Keratinocyte (primary cell): ENCODE data around the gene RTCB. TPM values are rescaled to one million over a fixed set of nuclear protein-coding genes. Genes with fewer than 3 reads are reported as not detected.

Experiments used
- DNase-seq: peaks from one replicate; pipeline ENCODE4 v3.0.0-alpha.2; 2011; ENCODE audit warnings: low read depth, missing footprints, low spot score
- FAIRE-seq: peaks from 2 replicates; lab custom pipeline; 2011; peaks lifted over from hg19 to GRCh38; lab: Jason Lieb, UNC
- H2AFZ ChIP-seq: 2 replicates; pipeline ENCODE4 v1.6.0; 2012; ENCODE audit warnings: low read length, control low read depth, inconsistent platforms; ENCODE audit not compliant: control insufficient read depth
- H3K27ac ChIP-seq: 2 replicates; pipeline ENCODE4 v1.5.1; 2011; ENCODE audit warnings: low read length; ENCODE audit not compliant: control insufficient read depth, insufficient read depth
- H3K27me3 ChIP-seq: 3 replicates; pipeline ENCODE4 v1.6.0; 2011; ENCODE audit warnings: low read length; ENCODE audit not compliant: control insufficient read depth, insufficient read depth; ENCODE audit errors: extremely low read depth
- H3K36me3 ChIP-seq, 2 experiments: 2 replicates in 1 of 2; 3 replicates in 1 of 2; pipeline ENCODE4 v1.5.1; 2011; ENCODE audit warnings: low read length in 2 of 2, mild to moderate bottlenecking in 1 of 2; ENCODE audit not compliant: control insufficient read depth in 2 of 2, insufficient read depth in 2 of 2; ENCODE audit errors: extremely low read depth in 1 of 2
- H3K4me1 ChIP-seq: 3 replicates; pipeline ENCODE4 v1.5.1; 2011; ENCODE audit warnings: low read length; ENCODE audit not compliant: control insufficient read depth, insufficient read depth; ENCODE audit errors: extremely low read depth
- H3K4me2 ChIP-seq: 3 replicates; pipeline ENCODE4 v1.6.0; 2011; ENCODE audit warnings: low read depth, low read length; ENCODE audit not compliant: control insufficient read depth, insufficient read depth; ENCODE audit errors: extremely low read depth
- H3K4me3 ChIP-seq, 3 experiments: fragments of 200-600 bp in 1 of 3; sonication (generic) in 1 of 3; 2 replicates in 2 of 3; 3 replicates in 1 of 3; pipeline ENCODE4 v1.5.1; 2011 to 2016; ENCODE audit warnings: low read length in 3 of 3, mild to moderate bottlenecking in 3 of 3, control low read depth in 2 of 3, inconsistent platforms in 1 of 3, low read depth in 1 of 3, mixed read lengths in 1 of 3, mixed run types in 1 of 3, moderate library complexity in 1 of 3; ENCODE audit not compliant: control insufficient read depth in 2 of 3, insufficient read depth in 2 of 3; ENCODE audit errors: extremely low read depth in 1 of 3
- H3K79me2 ChIP-seq: 2 replicates; pipeline ENCODE4 v1.6.0; 2012; ENCODE audit warnings: low read length; ENCODE audit not compliant: control insufficient read depth, insufficient read depth
- H3K9ac ChIP-seq: 3 replicates; pipeline ENCODE4 v1.6.0; 2011; ENCODE audit warnings: low read length; ENCODE audit not compliant: control insufficient read depth, insufficient read depth; ENCODE audit errors: extremely low read depth
- H3K9me1 ChIP-seq: 3 replicates; pipeline ENCODE4 v1.6.0; 2011; ENCODE audit warnings: low read length; ENCODE audit not compliant: control insufficient read depth, insufficient read depth; ENCODE audit errors: extremely low read depth
- H3K9me3 ChIP-seq: 2 replicates; pipeline ENCODE4 v1.5.1; 2012; ENCODE audit warnings: low read depth, low read length; ENCODE audit not compliant: control insufficient read depth
- H4K20me1 ChIP-seq: 3 replicates; pipeline ENCODE4 v1.6.0; 2011; ENCODE audit warnings: low read length; ENCODE audit not compliant: control insufficient read depth, insufficient read depth; ENCODE audit errors: extremely low read depth
- CTCF ChIP-seq, 3 experiments: IDR thresholded peaks in 1 of 3; conservative IDR thresholded peaks in 1 of 3; optimal IDR thresholded peaks in 1 of 3; 2 replicates in 2 of 3; 3 replicates in 1 of 3; pipeline versions ENCODE3 to v1.5.1; 2011; ENCODE audit warnings: low read length in 3 of 3, mild to moderate bottlenecking in 3 of 3, moderate library complexity in 2 of 3, control low read depth in 1 of 3, inconsistent platforms in 1 of 3; ENCODE audit not compliant: insufficient read depth in 2 of 3; ENCODE audit errors: extremely low read depth in 1 of 3
- EZH2 ChIP-seq: IDR thresholded peaks from one replicate; pipeline ENCODE4 v1.6.1; 2012; ENCODE audit warnings: inconsistent platforms, mild to moderate bottlenecking, low read length, moderate library complexity
- dilution Hi-C: fragments of 300-500 bp; cut with MboI; formaldehyde crosslinking; loops from one replicate; pipeline ENCODE4 v1.7.0; 2020; ENCODE audit warnings: low sequenced_read_pairs; ENCODE audit not compliant: extremely low pct_ligation_motif_present
- polyA plus RNA-seq, 5 experiments: library from polyadenylated mRNA; depleted of rRNA in 3 of 5; stranded (reverse) in 3 of 5; stranded (forward) in 1 of 5; unstranded in 1 of 5; fragments of >200 nt; gene quantifications; 1 replicate in 1 of 5; 2 replicates in 3 of 5; 3 replicates in 1 of 5; pipeline versions ENCODE4 v1.2.1 to v1.2.3, GENCODE V29; 2011 to 2012; ENCODE audit warnings: missing spikeins in 2 of 5, low read depth in 1 of 5, low replicate concordance in 1 of 5

RTCB gene
- polyA plus RNA-seq, 1 donor (not counting 4 experiments of a cell fraction or from before 2014, with no cell fraction given), result 143 TPM

- no peak overlapping the region for H3K4me3 ChIP-seq
- H3K4me1 ChIP-seq, result no peaks in the 10 kb centered on the region
- no peaks in the 10 kb centered on the region for H3K27me3 ChIP-seq
- H3K36me3 ChIP-seq, result peaks cover 31 to 35% of the 10 kb centered on the region in 2 experiments
- no peak overlapping the region for H3K9ac ChIP-seq
- H3K9me1 ChIP-seq, result no peaks in the 10 kb centered on the region
- dilution Hi-C loops, result no loop called here
- H3K79me2 ChIP-seq, result no peaks in the 10 kb centered on the region
- FAIRE-seq, result no peak
- no peaks in the 10 kb centered on the region for H4K20me1 ChIP-seq
- H3K4me2 ChIP-seq, result no peak overlapping the region
- TF ChIP-seq CTCF (optimal IDR thresholded peaks at IDR 0.05 in 1 of 3, IDR thresholded peaks at IDR 0.05 in 1 of 3, conservative IDR thresholded peaks at IDR 0.05 in 1 of 3; ENCODE audit: extremely low read depth in 1 of 3, insufficient read depth in 2 of 3, low read length in 3 of 3) (no peak), EZH2 (no peak)
- H3K9me3 ChIP-seq, result no peaks in the 10 kb centered on the region
- no peak for DNase-seq
- H3K27ac ChIP-seq, result no peak overlapping the region
- no peak overlapping the region for H2AFZ ChIP-seq
Observed at GRCh38 chr22:32396746-32397145, 15.3 kb downstream of the RTCB start.

- dilution Hi-C loops, result no loop called here
- Histone ChIP-seq H3K79me2 (no peaks in the 10 kb centered on the region), H3K4me2 (no peak overlapping the region), H3K9ac (no peak overlapping the region), H2AFZ (no peak overlapping the region), H4K20me1 (no peaks in the 10 kb centered on the region), H3K27ac (no peak overlapping the region), H3K4me3 (no peak overlapping the region), H3K36me3 (peaks cover 28 to 30% of the 10 kb centered on the region in 2 experiments), H3K9me3 (no peaks in the 10 kb centered on the region), H3K9me1 (no peaks in the 10 kb centered on the region), H3K27me3 (no peaks in the 10 kb centered on the region), H3K4me1 (no peaks in the 10 kb centered on the region)
- DNase-seq (no peak), FAIRE-seq (no peak)
- no peak for TF ChIP-seq CTCF (optimal IDR thresholded peaks at IDR 0.05 in 1 of 3, IDR thresholded peaks at IDR 0.05 in 1 of 3, conservative IDR thresholded peaks at IDR 0.05 in 1 of 3; ENCODE audit: extremely low read depth in 1 of 3, insufficient read depth in 2 of 3, low read length in 3 of 3)
- no peak for TF ChIP-seq EZH2
Observed at GRCh38 chr22:32396255-32396654, 15.8 kb downstream of the RTCB start.
